ENCODE data around the gene GOLGA6C.
"Not testable (repeated sequence)": the region's sequence is repeated elsewhere in the genome, so short reads cannot be mapped to it uniquely, and the experiment has no call there.

GOLGA6C gene

DNA sequence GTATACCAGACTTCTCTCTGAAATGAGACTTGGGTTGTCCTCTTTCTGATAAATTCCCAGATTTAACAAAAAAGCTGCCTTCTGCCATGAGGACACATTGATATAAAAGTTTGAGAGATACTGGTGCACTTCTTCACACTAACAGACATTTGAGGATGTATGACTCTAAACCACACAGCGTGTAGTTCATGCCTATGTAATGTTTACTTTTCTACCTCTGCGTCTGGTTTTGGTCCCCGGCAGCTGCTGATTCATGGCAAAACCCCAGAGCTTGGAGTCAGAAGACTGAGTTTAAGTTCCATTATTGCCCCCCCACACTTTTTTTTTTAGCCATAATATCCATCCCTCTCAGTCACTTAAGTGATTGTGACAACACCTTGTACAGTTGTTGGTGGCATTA is 1.7 kb downstream of the GOLGA6C start:
- not testable (repeated sequence) for DNase-seq

DNA sequence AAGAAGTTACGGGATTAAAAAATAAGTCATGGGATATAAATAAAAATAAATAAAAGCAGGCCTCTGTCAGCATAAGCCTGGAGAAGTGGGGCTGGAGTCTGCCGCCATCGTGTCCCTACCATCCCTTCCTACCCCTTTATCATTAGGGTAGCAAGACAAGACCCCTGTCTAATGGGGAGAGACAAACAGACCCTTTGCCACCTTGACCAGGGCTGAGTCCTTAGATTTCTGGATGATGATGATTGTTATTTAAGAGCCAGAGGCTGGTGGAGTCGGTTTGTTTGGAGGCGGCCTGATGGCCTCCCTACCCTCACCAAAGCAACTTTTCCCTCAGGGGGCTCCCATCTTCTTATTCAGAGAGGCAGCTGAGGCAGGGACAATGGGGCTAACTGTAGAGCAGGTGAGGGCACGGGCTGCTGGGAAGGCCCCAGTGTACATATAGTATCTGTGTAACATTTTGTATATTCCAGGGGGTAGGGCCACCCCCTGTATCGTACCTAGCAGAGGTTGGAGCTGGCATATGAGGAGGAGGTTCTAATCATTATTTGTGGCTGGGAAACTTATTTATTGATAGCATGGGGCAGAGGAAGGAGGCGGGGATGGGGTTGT is 15.7 kb downstream of the GOLGA6C start:
- not testable (repeated sequence) for DNase-seq

- DNase-seq = peak; percentile 73 to 78
These were observed 16.5 kb downstream of the GOLGA6C start for GRCh38 chr15:75274509-75275107.

DNA sequence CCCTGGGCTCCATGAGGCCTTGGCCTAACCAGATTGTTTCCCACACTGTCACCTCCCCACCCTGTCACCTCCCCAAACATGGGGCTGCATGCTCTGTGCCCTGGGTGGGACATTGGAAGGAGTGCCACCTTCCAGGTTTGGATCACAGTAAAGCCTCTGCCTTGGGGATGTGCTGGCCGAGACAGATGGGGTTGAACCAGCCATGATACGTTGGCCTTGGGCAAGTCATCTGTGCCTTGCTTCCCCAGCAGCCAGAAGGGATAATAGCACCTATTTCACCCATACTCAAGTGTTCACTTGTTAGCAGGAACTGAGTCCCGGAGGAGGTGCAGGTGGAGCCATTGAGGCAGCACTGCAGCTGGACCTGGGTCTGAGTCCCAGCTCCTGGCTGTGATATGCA is 17.5 kb downstream of the GOLGA6C start:
- not testable (repeated sequence) for DNase-seq

DNA sequence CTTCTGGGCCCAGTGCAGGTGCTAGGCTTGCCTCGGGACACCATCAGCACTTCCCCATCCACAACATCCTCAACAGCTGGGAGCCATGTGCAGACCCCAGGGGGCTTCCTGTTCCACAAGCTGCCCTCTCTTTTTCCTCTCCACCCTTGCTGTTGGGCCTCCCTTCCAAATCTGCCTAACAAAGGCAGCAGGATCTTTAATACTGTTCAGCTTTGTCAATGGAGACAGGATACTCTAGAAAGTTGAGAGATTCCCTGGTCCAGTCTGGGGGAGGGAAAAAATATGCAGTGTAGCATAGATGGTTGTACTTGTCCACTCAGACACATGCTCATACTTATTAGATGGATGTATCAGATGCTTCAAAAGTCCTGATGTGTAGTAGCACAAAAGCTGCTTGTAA is 20.4 kb downstream of the GOLGA6C start:
- DNase-seq = not testable (repeated sequence)

GRCh38 chr15:75282572-75282971 is 24.4 kb downstream of the GOLGA6C start, which contains the start of gene GOLGA6D:
Gene GOLGA6D (plus strand): TSS chr15:75282835. CDS start chr15:75282876, 41 bp downstream.
- DNase-seq = not testable (repeated sequence)

DNA sequence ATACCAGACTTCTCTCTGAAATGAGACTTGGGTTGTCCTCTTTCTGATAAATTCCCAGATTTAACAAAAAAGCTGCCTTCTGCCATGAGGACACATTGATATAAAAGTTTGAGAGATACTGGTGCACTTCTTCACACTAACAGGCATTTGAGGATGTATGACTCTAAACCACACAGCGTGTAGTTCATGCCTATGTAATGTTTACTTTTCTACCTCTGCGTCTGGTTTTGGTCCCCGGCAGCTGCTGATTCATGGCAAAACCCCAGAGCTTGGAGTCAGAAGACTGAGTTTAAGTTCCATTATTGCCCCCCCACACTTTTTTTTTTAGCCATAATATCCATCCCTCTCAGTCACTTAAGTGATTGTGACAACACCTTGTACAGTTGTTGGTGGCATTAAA is 26.0 kb downstream of the GOLGA6C start:
- DNase-seq = not testable (repeated sequence)

DNA sequence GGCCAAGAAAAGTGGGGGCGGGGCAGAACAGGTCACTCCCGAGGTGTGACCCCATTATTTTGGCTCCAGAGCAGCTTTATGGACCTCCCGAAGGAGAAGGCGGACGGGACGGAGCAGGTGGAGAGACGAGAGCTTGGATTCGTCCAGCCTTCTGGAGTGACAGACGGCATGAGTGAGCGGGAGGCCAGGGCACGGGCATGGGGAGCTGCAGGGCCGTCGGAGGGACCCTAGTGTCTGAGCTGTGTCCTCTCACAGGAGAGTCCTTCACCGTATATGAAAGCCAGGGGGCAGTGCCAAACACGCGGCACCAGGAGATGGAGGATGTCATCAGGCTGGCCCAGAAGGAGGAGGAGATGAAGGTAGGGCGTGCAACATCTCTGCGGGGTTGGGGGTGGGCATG is 35.5 kb downstream of the GOLGA6C start:
- not testable (repeated sequence) for DNase-seq

GRCh38 chr15:75298541-75299310 is 40.6 kb downstream of the GOLGA6C start:
- DNase-seq = not testable (repeated sequence)

GRCh38 chr15:75299311-75299688 is 41.2 kb downstream of the GOLGA6C start:
- DNase-seq = peak; percentile 71 to 77

DNA sequence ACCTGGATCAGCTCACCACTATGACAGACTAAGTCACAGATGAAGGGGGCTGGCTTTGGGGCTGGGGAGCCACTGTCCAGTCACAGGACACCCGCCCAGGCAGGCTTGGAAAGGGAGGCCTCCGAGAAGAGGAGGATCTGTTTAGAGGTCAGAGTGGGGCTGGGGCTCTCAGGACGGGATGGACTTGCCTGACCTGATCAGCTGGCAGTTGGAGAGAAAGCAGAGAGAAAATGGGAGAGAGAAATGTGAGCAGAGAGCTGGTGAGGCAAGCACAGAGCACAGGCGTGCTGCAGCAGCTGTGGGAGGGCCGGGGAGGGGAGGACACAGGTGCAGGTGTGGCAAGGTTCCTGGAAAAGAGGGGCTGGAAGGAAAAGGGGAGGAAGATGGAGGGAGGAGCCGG is 41.9 kb downstream of the GOLGA6C start:
- DNase-seq = not testable (repeated sequence)

- no peak for DNase-seq
These were observed 44.2 kb downstream of the GOLGA6C start for GRCh38 chr15:75302318-75302717.

DNA sequence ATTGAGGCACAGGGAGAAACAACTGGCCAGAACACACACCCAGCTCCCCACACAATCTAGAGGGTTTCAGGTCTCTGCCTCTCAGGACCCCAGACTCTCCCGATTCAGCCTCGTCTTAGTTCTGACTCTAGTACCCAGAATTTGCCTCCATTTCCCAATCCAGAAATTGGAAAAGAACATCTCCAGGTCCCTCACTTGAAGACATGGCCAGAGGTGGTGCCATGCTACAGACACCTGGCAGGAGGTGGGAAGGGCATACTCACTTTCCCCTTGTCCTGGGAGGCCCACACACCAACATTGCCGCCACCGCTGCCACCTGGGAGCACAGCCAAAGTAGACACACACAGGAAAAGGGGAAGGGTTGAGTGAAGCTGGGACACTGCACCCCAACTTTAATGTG is 44.6 kb downstream of the GOLGA6C start:
- DNase-seq = not testable (repeated sequence)

- no peak for DNase-seq
These were observed 48.1 kb downstream of the GOLGA6C start for GRCh38 chr15:75306188-75306587.

DNA sequence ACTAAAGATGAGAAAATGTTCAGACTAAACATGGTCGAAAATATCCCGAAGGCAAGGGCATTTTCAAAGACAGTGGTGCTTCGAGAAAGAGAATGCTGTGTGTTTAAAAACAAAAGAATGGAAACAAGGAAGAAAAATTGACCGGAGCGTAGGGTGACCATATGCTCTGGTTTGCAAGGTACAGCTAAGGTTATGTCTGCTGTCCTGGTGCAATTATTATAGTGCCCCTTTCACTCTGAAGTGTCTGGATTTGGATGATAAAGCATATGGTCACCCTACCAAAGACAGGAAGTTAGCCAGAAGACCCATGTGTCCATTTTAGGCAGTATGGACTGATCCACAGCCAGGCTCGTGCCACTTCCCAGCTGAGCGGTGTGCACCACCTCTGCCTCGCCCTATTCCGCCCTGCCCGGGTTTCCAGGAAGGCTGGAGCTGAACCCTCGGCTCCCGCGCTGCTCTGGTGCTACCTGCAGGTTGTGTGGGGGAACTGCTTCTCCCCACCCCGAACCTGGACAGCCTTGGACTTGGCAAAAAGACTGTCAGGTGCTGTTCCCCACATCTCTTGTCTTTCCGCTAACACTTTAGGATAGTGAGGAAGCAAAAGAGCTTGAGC is 49.8 kb downstream of the GOLGA6C start:
- DNase-seq = peak; percentile 19 to 37

DNA sequence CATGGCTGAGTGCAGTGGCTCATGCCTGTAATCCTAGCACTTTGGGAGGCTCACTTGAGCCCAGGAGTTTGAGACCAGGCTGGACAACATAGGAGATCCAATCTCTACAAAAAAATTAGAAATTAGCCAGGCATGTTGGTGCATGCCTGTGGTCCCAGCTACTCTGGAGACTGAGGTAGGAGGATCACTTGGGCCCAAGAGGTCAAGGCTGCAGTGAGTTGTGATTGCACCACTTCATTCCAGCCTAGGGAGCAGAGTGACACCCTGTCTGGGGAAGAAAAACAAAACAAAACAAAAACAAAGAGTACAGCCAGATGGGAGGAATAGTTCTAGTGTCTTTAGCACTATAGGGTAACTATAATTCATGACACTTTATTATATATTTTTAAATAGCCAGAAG is 51.6 kb downstream of the GOLGA6C start:
- no peak for DNase-seq

DNA sequence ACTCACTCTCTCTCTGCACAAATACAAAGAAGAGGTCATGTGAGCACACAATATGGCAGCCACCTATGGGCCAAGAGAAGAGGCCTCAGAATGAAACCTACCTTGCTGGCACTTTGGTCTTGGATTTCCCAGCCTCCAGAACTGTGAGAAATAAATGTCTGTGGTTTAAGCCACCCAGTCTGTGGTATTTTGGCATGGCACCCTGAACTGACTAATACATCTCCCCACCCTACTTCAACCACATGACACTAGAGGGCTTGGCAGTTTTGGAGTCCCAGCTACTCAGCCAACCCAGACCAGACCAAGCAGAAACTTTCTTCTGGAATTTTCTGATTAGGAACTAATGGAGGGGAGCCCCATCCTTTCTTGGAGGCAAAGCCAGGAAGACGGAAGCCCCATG is 54.4 kb downstream of the GOLGA6C start:
- DNase-seq = not testable (repeated sequence)

DNA sequence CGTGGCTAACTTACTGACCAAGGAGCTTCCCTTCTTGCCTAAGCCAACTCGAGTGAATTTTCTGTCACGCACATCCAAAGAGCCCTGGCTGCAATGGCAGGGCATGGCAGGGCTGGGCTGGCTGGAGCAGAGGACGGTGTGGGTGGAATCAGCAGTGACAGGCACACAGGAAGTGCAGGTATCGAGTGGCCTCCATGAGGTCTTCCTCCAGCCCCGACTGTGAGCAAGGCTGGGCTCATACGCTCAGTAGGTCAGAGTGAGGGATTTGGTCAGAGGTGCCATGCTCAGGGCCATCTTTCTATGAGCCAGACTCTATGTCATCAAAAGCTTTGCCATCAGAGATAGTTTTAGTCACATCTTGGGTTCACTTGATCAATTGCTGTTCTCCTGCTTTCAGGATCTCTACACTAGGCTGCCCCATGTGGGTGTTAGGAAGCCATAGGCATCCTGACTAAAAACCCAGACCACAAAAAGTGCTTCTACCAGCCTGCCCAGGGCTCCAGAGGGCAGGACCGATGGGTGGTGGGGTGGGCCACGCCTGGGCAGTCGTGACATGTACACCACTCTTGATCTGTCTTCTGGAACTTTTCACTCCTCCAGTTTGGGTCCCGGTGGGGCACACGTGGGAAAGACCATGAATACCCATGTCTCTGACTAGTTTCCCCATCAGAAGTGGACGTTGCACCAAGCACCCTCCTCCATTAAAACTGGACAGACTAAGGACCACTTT is 55.1 kb downstream of the GOLGA6C start:
- DNase-seq = no peak

GRCh38 chr15:75314552-75315290 is 56.6 kb downstream of the GOLGA6C start:
- no peak for DNase-seq

- not testable (repeated sequence) for DNase-seq
These were observed 61.2 kb downstream of the GOLGA6C start for GRCh38 chr15:75319231-75319897.
